ENCODE results near the gene SZT2.
"Not testable (repeated sequence)": the region's sequence is repeated elsewhere in the genome, so short reads cannot be mapped to it uniquely, and the experiment has no call there.

SZT2 gene

GRCh38 chr1:43368646-43369020 lies 21.1 kb upstream of the SZT2 start:
- no peak for TF ChIP-seq CTCF (IDR thresholded peaks at IDR 0.05; ENCODE audit: poor library complexity, severe bottlenecking)
- no peak for DNase-seq (ENCODE audit: low spot score)
- Histone ChIP-seq H3K9me3 (ENCODE audit: severe bottlenecking) (no peaks in the 10 kb centered on the region), H3K27ac (ENCODE audit: poor library complexity, severe bottlenecking) (peak overlapping the region; percentile 95), H3K4me3 (ENCODE audit: severe bottlenecking) (peak overlapping the region; percentile 79), H3K4me1 (ENCODE audit: insufficient read depth, poor library complexity, severe bottlenecking) (peaks cover 38% of the 10 kb centered on the region), H3K36me3 (ENCODE audit: low read depth) (peaks cover 18% of the 10 kb centered on the region), H3K27me3 (ENCODE audit: insufficient read depth, poor library complexity, severe bottlenecking) (no peaks in the 10 kb centered on the region)
- no peak for ATAC-seq (ENCODE audit: low read depth)

GRCh38 chr1:43369779-43370178 lies 19.9 kb upstream of the SZT2 start:
- DNase-seq (ENCODE audit: low spot score); H3K36me3 ChIP-seq (ENCODE audit: low read depth); H3K27me3 ChIP-seq (ENCODE audit: insufficient read depth, poor library complexity, severe bottlenecking); H3K9me3 ChIP-seq (ENCODE audit: severe bottlenecking); ATAC-seq (ENCODE audit: low read depth); H3K4me3 ChIP-seq (ENCODE audit: severe bottlenecking): not testable (repeated sequence)
- Histone ChIP-seq H3K27ac (ENCODE audit: poor library complexity, severe bottlenecking) (peak overlapping the region; percentile 95), H3K4me1 (ENCODE audit: insufficient read depth, poor library complexity, severe bottlenecking) (peaks cover 45% of the 10 kb centered on the region)

- no peak for ATAC-seq (ENCODE audit: low read depth)
- no peaks in the 10 kb centered on the region for H3K9me3 ChIP-seq (ENCODE audit: severe bottlenecking)
- H3K36me3 ChIP-seq (ENCODE audit: low read depth) = no peaks in the 10 kb centered on the region
- peaks cover 45% of the 10 kb centered on the region for H3K4me1 ChIP-seq (ENCODE audit: insufficient read depth, poor library complexity, severe bottlenecking)
- no peaks in the 10 kb centered on the region for H3K27me3 ChIP-seq (ENCODE audit: insufficient read depth, poor library complexity, severe bottlenecking)
- H3K27ac ChIP-seq (ENCODE audit: poor library complexity, severe bottlenecking) = peak overlapping the region; percentile 95
- H3K4me3 ChIP-seq (ENCODE audit: severe bottlenecking) = no peak overlapping the region
- no peak for DNase-seq (ENCODE audit: low spot score)
- no peak for TF ChIP-seq CTCF (IDR thresholded peaks at IDR 0.05; ENCODE audit: poor library complexity, severe bottlenecking)
Observed at GRCh38 chr1:43370564-43370963, 19.1 kb upstream of the SZT2 start.

GRCh38 chr1:43372172-43372571 lies 17.5 kb upstream of the SZT2 start:
- no peak for TF ChIP-seq CTCF (IDR thresholded peaks at IDR 0.05; ENCODE audit: poor library complexity, severe bottlenecking)
- H3K36me3 ChIP-seq (ENCODE audit: low read depth) = no peaks in the 10 kb centered on the region
- no peak overlapping the region for H3K4me3 ChIP-seq (ENCODE audit: severe bottlenecking)
- H3K4me1 ChIP-seq (ENCODE audit: insufficient read depth, poor library complexity, severe bottlenecking) = peaks cover 36% of the 10 kb centered on the region
- DNase-seq (ENCODE audit: low spot score) (no peak), ATAC-seq (ENCODE audit: low read depth) (no peak)
- H3K27me3 ChIP-seq (ENCODE audit: insufficient read depth, poor library complexity, severe bottlenecking) = no peaks in the 10 kb centered on the region
- peak overlapping the region; percentile 95 for H3K27ac ChIP-seq (ENCODE audit: poor library complexity, severe bottlenecking)
- no peaks in the 10 kb centered on the region for H3K9me3 ChIP-seq (ENCODE audit: severe bottlenecking)

- ATAC-seq (ENCODE audit: low read depth) (peak; percentile 78), DNase-seq (ENCODE audit: low spot score) (no peak)
- H3K27me3 ChIP-seq (ENCODE audit: insufficient read depth, poor library complexity, severe bottlenecking) = no peaks in the 10 kb centered on the region
- peak overlapping the region; percentile 95 for H3K27ac ChIP-seq (ENCODE audit: poor library complexity, severe bottlenecking)
- no peak for TF ChIP-seq CTCF (IDR thresholded peaks at IDR 0.05; ENCODE audit: poor library complexity, severe bottlenecking)
- H3K4me1 ChIP-seq (ENCODE audit: insufficient read depth, poor library complexity, severe bottlenecking) = peaks cover 36% of the 10 kb centered on the region
- H3K4me3 ChIP-seq (ENCODE audit: severe bottlenecking) = no peak overlapping the region
- H3K36me3 ChIP-seq (ENCODE audit: low read depth) = no peaks in the 10 kb centered on the region
- H3K9me3 ChIP-seq (ENCODE audit: severe bottlenecking) = no peaks in the 10 kb centered on the region
Observed at GRCh38 chr1:43373066-43373940, 16.4 kb upstream of the SZT2 start.
